NCI-H748 (cell line): ENCODE measurements around the gene RNF20.
"Not testable (repeated sequence)": the region's sequence is repeated elsewhere in the genome, so short reads cannot be mapped to it uniquely, and the experiment has no call there.

Experiments
- DNase-seq: peaks from one replicate; lab custom pipeline; 2025; ENCODE audit not compliant: unreplicated experiment; lab: John Stamatoyannopoulos, UW

Gene RNF20

GRCh38 chr9:101587332-101588043 lies 53.8 kb downstream of the RNF20 start:
- no peak for DNase-seq

DNA sequence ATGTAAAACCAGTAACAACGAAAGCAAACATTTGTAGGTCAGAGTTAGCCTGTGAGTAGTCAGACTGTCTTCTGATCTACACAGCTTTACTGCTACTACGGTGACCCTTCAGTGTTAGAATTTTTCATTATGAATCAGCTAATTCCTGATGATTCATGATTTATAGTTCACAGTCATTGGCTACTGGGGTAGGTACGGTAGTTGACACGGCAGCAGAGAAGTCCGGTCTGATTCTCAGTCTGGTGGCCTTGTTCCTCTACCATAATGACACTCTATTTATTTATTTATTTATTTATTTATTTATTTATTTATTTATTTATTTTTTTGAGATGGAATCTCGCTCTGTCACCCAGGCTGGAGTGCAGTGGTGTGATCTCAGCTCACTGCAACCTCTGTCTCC lies 56.4 kb downstream of the RNF20 start:
- not testable (repeated sequence) for DNase-seq

DNA sequence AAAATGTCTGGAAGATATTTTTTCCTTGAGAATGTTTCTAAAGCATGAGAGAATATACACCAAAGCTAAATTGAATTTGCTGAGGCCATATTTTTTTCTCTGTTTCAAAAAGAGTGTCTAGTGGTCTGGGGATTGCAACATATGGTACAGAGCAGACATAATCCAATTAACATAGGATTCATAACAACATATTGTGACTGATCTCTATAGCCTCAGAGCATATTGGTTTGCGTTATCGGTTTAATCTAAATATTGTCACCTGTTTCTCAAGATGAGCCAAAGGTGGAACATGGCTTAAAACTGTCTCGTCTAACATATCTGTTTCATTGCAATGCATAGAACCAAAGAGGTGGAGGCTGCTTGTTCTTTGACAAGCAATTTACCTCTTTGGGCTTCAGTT lies 57.2 kb downstream of the RNF20 start:
- DNase-seq = no peak

DNA sequence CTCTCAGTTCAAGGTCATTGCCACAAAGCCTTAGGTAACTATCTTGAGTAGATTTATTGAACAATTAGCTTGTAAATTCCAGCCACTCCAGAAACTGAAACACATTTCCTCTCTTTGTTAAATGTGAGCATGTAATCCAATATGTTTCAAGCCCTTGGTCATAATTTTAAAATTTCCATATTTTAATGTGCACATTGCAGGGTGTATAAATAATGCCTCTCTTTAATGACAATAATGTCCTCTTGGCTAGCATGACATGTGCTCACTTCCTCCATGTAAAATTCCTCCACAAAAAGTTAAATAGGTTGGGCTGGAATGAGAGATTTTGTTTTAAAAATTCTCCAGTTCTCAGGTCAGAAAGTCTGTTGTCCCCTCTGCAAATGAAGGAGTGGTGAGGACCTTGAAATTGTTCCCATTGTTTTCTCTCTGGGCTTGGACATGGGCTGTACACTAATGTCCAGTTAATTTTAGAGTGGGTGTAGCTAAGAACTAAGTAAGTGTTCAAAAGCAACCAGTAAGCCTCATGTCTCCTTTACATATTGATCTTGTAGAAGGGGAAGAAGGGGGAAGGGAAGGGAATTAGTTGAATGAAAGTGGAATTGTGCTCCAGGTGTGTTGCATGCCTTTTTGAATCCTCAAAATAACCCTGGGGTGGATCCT lies 58.3 kb downstream of the RNF20 start:
- no peak for DNase-seq

DNA sequence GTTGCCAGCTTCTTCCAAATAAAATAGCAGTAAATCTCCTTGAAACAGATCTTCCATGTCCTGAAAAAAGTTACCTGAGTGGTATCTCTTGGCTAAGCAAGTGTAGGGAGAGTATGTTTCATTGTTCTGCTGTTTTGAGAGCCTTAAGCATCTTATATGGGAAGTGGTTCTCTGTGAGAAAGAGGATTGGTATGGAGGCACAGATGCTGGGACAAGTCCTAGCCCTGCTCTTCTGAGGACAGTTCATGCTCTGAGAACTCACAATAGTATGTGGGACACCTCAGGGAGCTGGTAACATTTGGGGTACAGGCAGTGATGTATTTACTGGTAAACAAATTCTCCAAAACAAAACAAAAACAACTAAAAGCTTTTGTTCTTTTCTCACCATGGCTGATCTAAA lies 59.1 kb downstream of the RNF20 start:
- DNase-seq = no peak

DNA sequence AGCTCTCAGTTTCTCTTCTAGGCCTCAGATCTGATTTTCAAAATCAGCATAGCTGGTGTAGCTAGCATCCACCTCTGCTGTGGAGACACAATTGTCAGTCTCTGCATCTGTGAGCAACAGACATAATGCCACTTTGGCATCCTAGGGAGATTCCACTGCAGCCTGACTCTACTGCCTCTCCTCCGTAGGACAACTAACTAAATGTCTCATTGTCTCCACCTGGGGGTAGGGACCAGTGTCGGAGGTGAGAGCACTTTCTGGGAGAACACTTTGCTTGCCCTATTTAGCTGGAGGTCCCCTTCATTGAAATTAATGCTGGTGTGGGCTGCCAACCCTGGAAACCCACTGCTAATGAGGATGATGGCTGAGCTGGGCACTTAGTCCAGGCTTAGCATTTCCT lies 59.7 kb downstream of the RNF20 start:
- DNase-seq = no peak

DNA sequence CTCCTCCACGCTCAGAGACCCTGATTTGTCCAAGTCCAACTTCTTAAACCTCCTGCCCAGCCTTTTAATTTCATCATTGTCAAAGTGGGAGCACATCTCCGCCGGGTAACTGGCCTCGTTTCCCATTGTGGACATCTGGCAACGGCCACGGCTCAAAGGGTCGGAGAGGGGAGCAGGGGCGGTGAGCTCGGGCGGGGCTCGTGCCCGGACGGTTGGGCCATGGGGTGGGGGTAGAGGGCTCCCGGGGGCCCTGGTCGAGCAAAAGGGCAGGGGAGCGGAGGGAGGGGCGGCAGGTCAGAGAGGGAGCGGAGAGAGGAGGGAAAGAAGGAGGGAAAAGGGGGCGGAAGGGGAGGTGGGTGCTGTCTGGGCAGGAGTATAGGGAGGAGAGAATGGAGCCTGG lies 61.1 kb downstream of the RNF20 start, which contains the start of gene PPP3R2:
Gene PPP3R2 (minus strand): TSS at position 174 of the 400 bp plus-strand sequence. CDS start 48 bp downstream, at position 126.
- DNase-seq = no peak

DNA sequence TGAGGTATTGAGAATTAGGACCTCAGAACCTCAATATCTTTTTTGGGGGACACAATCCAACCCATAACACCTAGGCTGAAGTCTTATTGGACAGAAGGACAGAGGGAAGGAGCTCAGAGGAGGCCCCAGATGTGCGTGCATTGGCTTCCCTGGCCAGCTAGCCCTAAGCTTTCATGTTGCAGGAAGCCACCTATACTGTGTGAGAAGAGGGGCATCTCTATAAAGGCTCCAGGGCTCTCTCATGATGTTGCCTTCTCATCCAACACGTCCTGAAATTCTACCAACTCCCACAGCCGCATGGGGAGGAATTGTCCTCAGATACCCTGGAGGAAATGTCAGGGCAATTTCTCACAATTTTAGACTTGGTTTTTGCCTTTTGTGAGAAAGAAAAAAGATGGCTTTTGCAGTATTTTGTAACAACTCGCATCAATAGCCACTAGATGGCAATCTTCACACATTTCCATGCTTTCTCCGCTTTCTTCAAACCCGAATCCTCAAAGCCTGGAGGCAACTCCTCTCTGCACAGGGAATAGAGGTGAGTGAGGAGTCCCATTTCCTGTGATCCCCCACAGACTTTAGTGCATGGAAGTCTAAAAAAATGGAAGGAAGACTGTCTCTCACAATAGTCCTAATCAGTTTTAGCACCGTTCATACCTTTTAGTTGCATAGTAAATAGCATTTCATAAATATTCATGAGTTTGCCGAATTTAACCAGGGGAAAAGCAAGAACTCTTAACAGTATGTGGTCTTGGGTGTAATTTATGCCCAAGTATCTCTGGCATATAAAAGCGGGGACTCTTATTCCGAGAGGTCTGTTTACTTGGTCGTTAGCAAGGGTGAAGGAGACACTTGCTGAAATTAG lies 68.5 kb downstream of the RNF20 start:
- peak; percentile 78 for DNase-seq

DNA sequence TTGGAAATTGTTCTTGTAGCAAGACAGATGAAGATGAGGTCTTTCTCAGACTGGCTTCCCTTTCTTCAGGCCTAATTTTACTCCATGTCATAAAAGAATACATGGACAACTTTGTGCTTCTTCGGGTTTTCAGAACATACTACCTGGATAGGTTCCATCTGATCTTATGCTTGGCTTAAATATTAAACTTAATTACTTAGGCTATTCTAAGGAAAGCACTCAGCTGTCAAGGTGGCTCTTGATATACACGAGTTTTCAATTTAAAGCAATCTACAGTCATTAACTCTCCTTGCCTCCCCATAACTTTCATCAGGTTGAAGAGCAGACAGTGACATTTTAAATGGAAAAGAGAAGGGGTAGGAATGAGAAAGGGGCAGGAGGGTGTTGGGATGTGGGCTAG lies 70.6 kb downstream of the RNF20 start:
- no peak for DNase-seq

DNA sequence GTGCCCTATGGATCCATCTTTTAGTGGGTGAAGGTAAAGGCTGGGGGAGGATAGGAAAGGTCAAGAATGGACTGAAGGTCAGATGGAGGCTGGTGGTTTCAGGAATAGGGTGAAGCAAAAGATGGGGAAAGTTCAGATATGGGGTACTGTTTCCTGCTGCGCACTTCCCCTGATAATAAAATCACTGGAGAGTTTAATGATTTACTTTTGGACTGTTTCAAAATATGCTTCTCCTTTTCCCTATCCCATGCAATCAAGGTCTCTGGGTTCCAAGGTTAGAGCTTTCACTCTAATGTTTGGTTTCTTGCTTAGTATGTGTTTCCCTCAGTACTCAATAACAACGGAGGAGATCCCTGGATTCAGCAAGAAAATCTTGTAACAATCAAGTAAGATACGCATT lies 71.9 kb downstream of the RNF20 start:
- no peak for DNase-seq
